ENCODE data around the gene FLNB. TPM values are rescaled to one million over a fixed set of nuclear protein-coding genes. Genes with fewer than 3 reads are reported as not detected.

The FLNB gene
- total and polyA plus RNA-seq, 2 of the 8 experiments (the other 6 are each of a cell fraction or from before 2014, with no cell fraction given): 72.3 to 118 TPM

DNA sequence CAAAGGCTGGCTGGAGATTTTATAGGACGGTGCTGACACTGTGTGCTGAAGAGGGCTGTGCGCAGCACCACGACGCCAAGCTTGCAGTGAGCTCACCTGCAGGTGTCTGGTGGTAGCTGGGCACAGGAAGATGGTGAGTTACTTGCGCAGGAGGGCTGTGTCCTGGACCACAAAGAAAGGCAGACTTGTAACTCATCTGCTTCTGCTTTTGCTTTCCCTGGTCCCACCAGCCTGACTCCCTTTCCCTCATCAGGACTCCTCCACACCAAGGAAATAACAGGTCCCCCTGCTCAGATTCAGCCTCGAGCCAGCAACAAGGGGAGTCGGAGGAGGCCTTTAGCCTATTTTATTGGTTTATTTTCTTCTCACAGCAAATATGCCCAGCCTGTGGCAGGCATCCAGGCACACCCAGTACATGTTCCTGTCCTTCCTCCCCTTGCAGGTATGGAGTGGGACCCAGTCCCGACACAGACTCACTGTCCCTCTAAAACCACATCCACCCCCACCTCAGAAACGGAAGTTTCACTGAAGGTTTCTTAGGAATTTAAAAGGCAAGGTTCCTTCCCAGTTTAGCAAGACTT, 35.6 kb upstream of the FLNB start (continued):
- no peak for TF ChIP-seq RNF2 (IDR thresholded peaks at IDR 0.05; ENCODE audit: borderline replicate concordance, low read depth, low read length, missing control alignments, poor library complexity, severe bottlenecking)
